AG08395 (cell line): Measurements from ENCODE around the gene VSTM2B.

Source experiments
- DNase-seq: peaks from one replicate; pipeline ENCODE4 v3.0.0; 2012; ENCODE audit warnings: mixed read lengths, low spot score

The VSTM2B gene

GRCh38 chr19:29516358-29516725 is 9.5 kb upstream of the VSTM2B start:
- no peak for DNase-seq

- DNase-seq: no peak
These were observed 8.9 kb upstream of the VSTM2B start for GRCh38 chr19:29516821-29517395.

- no peak for DNase-seq
These were observed 8.4 kb upstream of the VSTM2B start for GRCh38 chr19:29517412-29517811.

- no peak for DNase-seq
These were observed 7.8 kb upstream of the VSTM2B start for GRCh38 chr19:29517946-29518345.

GRCh38 chr19:29519146-29519545 is 6.6 kb upstream of the VSTM2B start:
- no peak for DNase-seq

GRCh38 chr19:29519931-29520330 is 5.9 kb upstream of the VSTM2B start:
- no peak for DNase-seq

- DNase-seq: no peak
These were observed 5.4 kb upstream of the VSTM2B start for GRCh38 chr19:29520390-29520789.

- no peak for DNase-seq
These were observed 4.3 kb upstream of the VSTM2B start for GRCh38 chr19:29521291-29522075.

- DNase-seq: no peak
These were observed 2.2 kb upstream of the VSTM2B start for GRCh38 chr19:29523568-29523967.

- DNase-seq: no peak
These were observed 1.4 kb upstream of the VSTM2B start for GRCh38 chr19:29524201-29524911.

GRCh38 chr19:29524912-29525831 is 622 bp upstream of the VSTM2B start:
- DNase-seq: no peak

- no peak for DNase-seq
These were observed 1.1 kb downstream of the VSTM2B start for GRCh38 chr19:29526730-29527499.

GRCh38 chr19:29527500-29528328 is 1.9 kb downstream of the VSTM2B start:
- no peak for DNase-seq

- DNase-seq: peak; percentile 87
These were observed 2.7 kb downstream of the VSTM2B start for GRCh38 chr19:29528350-29528945.

GRCh38 chr19:29528946-29529645 is 3.3 kb downstream of the VSTM2B start:
- no peak for DNase-seq

- DNase-seq: no peak
These were observed 4.1 kb downstream of the VSTM2B start for GRCh38 chr19:29529646-29530539.

GRCh38 chr19:29530540-29531457 is 5.0 kb downstream of the VSTM2B start:
- no peak for DNase-seq
